Activated CD4-positive, alpha-beta T cell treated with anti-CD3 and anti-CD28 coated beads, Interleukin-2, Interleukin-4, amounts not matched to agents 100 ng/mL and 50 ng/mL, durations not matched to agents 16 hours and 8 hours (primary cell): ENCODE data around the gene CXCL3.

Experiments used
- DNase-seq: peaks from one replicate; pipeline ENCODE4 v3.0.0-alpha.2; 2020; ENCODE audit warnings: low spot score

The CXCL3 gene

GRCh38 chr4:74055498-74055897 lies 17.0 kb upstream of the CXCL3 start:
- no peak for DNase-seq

GRCh38 chr4:74055096-74055495 lies 16.6 kb upstream of the CXCL3 start:
- no peak for DNase-seq

GRCh38 chr4:74054483-74055047 lies 16.1 kb upstream of the CXCL3 start:
- no peak for DNase-seq

GRCh38 chr4:74047152-74047551 lies 8.7 kb upstream of the CXCL3 start:
- DNase-seq: no peak

GRCh38 chr4:74045772-74046171 lies 7.3 kb upstream of the CXCL3 start:
- DNase-seq: no peak

- no peak for DNase-seq
Measured at GRCh38 chr4:74045247-74045646, 6.8 kb upstream of the CXCL3 start.

GRCh38 chr4:74044677-74045076 lies 6.2 kb upstream of the CXCL3 start:
- no peak for DNase-seq

GRCh38 chr4:74042681-74043080 lies 4.2 kb upstream of the CXCL3 start:
- DNase-seq: no peak

GRCh38 chr4:74041418-74041817 lies 2.9 kb upstream of the CXCL3 start:
- no peak for DNase-seq

GRCh38 chr4:74039315-74039763 lies 850 bp upstream of the CXCL3 start:
- no peak for DNase-seq

GRCh38 chr4:74038086-74038424 lies 434 bp downstream of the CXCL3 start:
- DNase-seq: no peak

GRCh38 chr4:74037076-74037955 lies 1.2 kb downstream of the CXCL3 start:
- no peak for DNase-seq

GRCh38 chr4:74033739-74034138 lies 4.8 kb downstream of the CXCL3 start:
- DNase-seq: no peak

GRCh38 chr4:74032064-74032463 lies 6.4 kb downstream of the CXCL3 start:
- DNase-seq: no peak

GRCh38 chr4:74031576-74031975 lies 6.9 kb downstream of the CXCL3 start:
- no peak for DNase-seq

GRCh38 chr4:74030285-74030684 lies 8.2 kb downstream of the CXCL3 start:
- no peak for DNase-seq

GRCh38 chr4:74028504-74028903 lies 10.0 kb downstream of the CXCL3 start:
- DNase-seq: no peak

- no peak for DNase-seq
Measured at GRCh38 chr4:74023709-74024108, 14.8 kb downstream of the CXCL3 start.

GRCh38 chr4:74021601-74022000 lies 16.9 kb downstream of the CXCL3 start:
- no peak for DNase-seq

- peak; percentile 29 for DNase-seq
Measured at GRCh38 chr4:74018771-74019170, 19.7 kb downstream of the CXCL3 start.

- DNase-seq: no peak
Measured at GRCh38 chr4:74018116-74018515, 20.4 kb downstream of the CXCL3 start.

GRCh38 chr4:74016068-74016467 lies 22.4 kb downstream of the CXCL3 start:
- DNase-seq: peak; percentile 45

GRCh38 chr4:74015126-74015780 lies 23.2 kb downstream of the CXCL3 start:
- no peak for DNase-seq
